Gastrocnemius medialis (tissue), 4 donors: ENCODE data around the gene SLC30A4.

ENCODE experiments used
- POLR2A ChIP-seq, 2 donors: fragments of 450-650 bp; IDR thresholded peaks; one replicate each; pipeline ENCODE4 v1.6.1; 2017; ENCODE audit warnings: antibody characterized with exemption in 2 of 2, mild to moderate bottlenecking in 2 of 2, moderate library complexity in 2 of 2
- TF ChIP-seq, protein P1 (sequence below), 5 experiments: fragments of 450-650 bp in 3 of 5; fragments of 200-600 bp in 2 of 5; sonication (generic) in 2 of 5; IDR thresholded peaks in 4 of 5; conservative IDR thresholded peaks in 1 of 5; 1 replicate in 4 of 5; 2 replicates in 1 of 5; pipeline ENCODE4 v1.5.1; 2016 to 2019; ENCODE audit warnings: antibody characterized with exemption in 5 of 5, mild to moderate bottlenecking in 3 of 5, moderate library complexity in 3 of 5

DNA sequence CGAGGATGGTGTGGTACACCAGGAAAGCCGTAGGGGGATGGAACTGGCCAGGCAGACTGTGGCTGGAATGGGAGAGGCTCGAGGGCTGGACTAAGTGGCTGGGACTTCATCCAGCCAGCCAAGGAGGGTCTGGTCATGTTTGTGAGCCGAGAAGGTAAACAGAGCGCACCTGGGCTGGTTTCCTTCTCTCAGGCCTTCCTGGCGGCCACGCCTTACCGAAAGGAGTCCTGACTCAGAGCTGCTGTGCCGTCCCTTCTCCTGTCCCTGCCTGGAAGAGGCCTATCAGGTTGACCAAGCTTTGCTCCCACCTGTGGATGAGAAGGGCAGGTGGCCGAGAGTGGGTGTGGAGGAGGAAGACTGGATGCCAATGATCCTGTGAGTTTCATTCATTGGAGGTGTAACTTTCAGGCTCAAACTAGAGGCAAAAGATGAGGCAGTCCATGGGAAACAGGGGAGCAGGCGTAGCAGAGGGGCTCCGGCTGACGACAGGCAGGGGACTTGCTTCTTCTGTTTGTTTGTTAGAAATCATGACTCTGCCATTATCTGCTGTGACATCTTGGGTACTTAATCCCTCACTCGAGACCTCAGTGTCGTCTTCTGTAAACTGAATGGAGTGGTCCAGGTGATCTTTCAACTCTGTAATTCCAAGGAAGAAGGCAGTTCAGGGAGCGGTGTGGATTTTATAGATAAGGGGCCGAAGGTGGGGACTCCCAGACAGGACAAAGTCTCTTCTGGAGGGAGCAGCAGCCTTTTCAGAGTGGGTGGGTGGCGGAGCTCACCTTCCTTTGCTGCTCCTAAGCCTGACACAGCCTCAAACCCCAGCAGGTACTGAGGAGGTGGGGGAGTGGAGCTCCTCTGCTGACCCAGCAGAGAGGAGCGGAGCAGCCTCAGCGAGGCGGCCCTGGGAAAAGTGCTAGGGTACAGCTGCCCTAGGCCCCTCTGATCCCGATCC is 72.4 kb downstream of the SLC30A4 start:
- TF ChIP-seq POLR2A (IDR thresholded peaks at IDR 0.05) = no peak
- TF ChIP-seq, protein P1, sequence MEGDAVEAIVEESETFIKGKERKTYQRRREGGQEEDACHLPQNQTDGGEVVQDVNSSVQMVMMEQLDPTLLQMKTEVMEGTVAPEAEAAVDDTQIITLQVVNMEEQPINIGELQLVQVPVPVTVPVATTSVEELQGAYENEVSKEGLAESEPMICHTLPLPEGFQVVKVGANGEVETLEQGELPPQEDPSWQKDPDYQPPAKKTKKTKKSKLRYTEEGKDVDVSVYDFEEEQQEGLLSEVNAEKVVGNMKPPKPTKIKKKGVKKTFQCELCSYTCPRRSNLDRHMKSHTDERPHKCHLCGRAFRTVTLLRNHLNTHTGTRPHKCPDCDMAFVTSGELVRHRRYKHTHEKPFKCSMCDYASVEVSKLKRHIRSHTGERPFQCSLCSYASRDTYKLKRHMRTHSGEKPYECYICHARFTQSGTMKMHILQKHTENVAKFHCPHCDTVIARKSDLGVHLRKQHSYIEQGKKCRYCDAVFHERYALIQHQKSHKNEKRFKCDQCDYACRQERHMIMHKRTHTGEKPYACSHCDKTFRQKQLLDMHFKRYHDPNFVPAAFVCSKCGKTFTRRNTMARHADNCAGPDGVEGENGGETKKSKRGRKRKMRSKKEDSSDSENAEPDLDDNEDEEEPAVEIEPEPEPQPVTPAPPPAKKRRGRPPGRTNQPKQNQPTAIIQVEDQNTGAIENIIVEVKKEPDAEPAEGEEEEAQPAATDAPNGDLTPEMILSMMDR (IDR thresholded peaks at IDR 0.05 in 4 of 5, conservative IDR thresholded peaks at IDR 0.05 in 1 of 5) = no peak
